ENCODE measurements around the gene PSORS1C1.

DNA sequence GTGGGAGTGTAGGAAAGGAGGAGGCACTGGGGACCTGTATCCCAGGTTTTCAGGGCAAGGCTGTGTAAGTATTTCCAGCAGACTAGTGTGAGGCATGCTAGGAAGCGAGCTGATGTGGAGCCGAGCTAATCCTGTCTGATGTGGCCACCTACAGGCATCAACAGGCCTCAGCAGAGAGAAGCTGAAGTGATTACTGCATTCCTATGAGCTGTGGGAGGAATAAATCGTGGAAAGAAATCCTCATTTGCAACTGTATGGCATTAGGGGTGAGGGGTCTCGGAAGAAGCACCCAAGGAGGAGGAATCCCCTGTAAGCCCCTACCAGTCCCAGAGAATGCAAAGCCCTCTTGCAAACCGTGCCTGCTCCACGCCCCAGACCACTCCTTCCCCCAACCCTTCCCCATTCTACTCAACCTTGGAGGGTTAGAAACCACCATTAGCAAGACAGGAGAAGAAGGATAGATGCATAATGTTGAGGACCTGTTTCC lies 43.8 kb upstream of the PSORS1C1 start:
- TF ChIP-seq, protein P1, sequence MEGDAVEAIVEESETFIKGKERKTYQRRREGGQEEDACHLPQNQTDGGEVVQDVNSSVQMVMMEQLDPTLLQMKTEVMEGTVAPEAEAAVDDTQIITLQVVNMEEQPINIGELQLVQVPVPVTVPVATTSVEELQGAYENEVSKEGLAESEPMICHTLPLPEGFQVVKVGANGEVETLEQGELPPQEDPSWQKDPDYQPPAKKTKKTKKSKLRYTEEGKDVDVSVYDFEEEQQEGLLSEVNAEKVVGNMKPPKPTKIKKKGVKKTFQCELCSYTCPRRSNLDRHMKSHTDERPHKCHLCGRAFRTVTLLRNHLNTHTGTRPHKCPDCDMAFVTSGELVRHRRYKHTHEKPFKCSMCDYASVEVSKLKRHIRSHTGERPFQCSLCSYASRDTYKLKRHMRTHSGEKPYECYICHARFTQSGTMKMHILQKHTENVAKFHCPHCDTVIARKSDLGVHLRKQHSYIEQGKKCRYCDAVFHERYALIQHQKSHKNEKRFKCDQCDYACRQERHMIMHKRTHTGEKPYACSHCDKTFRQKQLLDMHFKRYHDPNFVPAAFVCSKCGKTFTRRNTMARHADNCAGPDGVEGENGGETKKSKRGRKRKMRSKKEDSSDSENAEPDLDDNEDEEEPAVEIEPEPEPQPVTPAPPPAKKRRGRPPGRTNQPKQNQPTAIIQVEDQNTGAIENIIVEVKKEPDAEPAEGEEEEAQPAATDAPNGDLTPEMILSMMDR (IDR thresholded peaks at IDR 0.05) = peak in 3 of 4 donors; percentile 7 to 32 (median 31)
- no peak for TF ChIP-seq POLR2A (IDR thresholded peaks at IDR 0.05)
